CD14-positive monocyte (primary cell): ENCODE data around the gene TOR1AIP2. TPM values are rescaled to one million over a fixed set of nuclear protein-coding genes. Genes with fewer than 3 reads are reported as not detected.

Source experiments
- DNase-seq, 3 donors: peaks; one replicate each; pipeline ENCODE4 v3.0.0-alpha.2; 2011 to 2022
- H2AFZ ChIP-seq: 2 replicates; pipeline ENCODE4 v1.6.0; 2012; ENCODE audit warnings: mild to moderate bottlenecking, low read depth, low read length, inconsistent platforms; ENCODE audit not compliant: insufficient read depth, poor library complexity, severe bottlenecking
- H3K27ac ChIP-seq, 2 donors: 1 replicate in 1 of 2; 2 replicates in 1 of 2; pipeline ENCODE4 v1.5.1; 2012 to 2013; ENCODE audit warnings: low read length in 2 of 2, control low read depth in 1 of 2, inconsistent platforms in 1 of 2, low read depth in 1 of 2, mild to moderate bottlenecking in 1 of 2
- H3K27me3 ChIP-seq, 2 donors: one replicate each; pipeline versions ENCODE4 v1.6.0 to v1.6.1; 2011 to 2013; ENCODE audit warnings: low read length in 2 of 2; ENCODE audit not compliant: control insufficient read depth in 2 of 2, insufficient read depth in 2 of 2
- H3K36me3 ChIP-seq, 2 donors: replicated peaks in 1 of 2; 1 replicate in 1 of 2; 2 replicates in 1 of 2; pipeline versions ENCODE4 v1.5.1 to v1.6.1; 2012 to 2013; ENCODE audit warnings: low read length in 2 of 2, control low read depth in 1 of 2, inconsistent platforms in 1 of 2, mild to moderate bottlenecking in 1 of 2; ENCODE audit not compliant: insufficient read depth in 2 of 2, control insufficient read depth in 1 of 2
- H3K4me1 ChIP-seq, 2 donors: 1 replicate in 1 of 2; 2 replicates in 1 of 2; pipeline versions ENCODE4 v1.5.1 to v1.6.1; 2012 to 2013; ENCODE audit warnings: low read length in 2 of 2, control low read depth in 1 of 2, inconsistent platforms in 1 of 2, mild to moderate bottlenecking in 1 of 2, moderate library complexity in 1 of 2; ENCODE audit not compliant: insufficient read depth in 2 of 2, control insufficient read depth in 1 of 2
- H3K4me2 ChIP-seq: replicated peaks from 2 replicates; pipeline ENCODE3; 2012; ENCODE audit warnings: low read length, moderate library complexity, mild to moderate bottlenecking; ENCODE audit not compliant: poor library complexity, severe bottlenecking; ENCODE audit errors: extremely low read depth
- H3K4me3 ChIP-seq, 3 experiments: fragments of 200-600 bp in 1 of 3; sonication (generic) in 1 of 3; replicated peaks in 1 of 3; 1 replicate in 2 of 3; 2 replicates in 1 of 3; pipeline ENCODE4 v1.5.1; 2011 to 2013; ENCODE audit warnings: low read length in 3 of 3, mild to moderate bottlenecking in 3 of 3, control low read depth in 2 of 3, low read depth in 2 of 3, inconsistent platforms in 1 of 3, moderate library complexity in 1 of 3
- H3K79me2 ChIP-seq: 2 replicates; pipeline ENCODE4 v1.6.0; 2012; ENCODE audit warnings: mild to moderate bottlenecking, control low read depth, inconsistent platforms, low read length, moderate library complexity; ENCODE audit not compliant: insufficient read depth
- H3K9ac ChIP-seq: 2 replicates; pipeline ENCODE4 v1.6.0; 2017; ENCODE audit warnings: low read length, mild to moderate bottlenecking; ENCODE audit not compliant: insufficient read depth, poor library complexity, severe bottlenecking
- H3K9me3 ChIP-seq, 2 donors: replicated peaks in 1 of 2; 1 replicate in 1 of 2; 2 replicates in 1 of 2; pipeline versions ENCODE4 v1.5.1 to v1.6.1; 2012 to 2013; ENCODE audit warnings: low read length in 2 of 2, control low read depth in 1 of 2; ENCODE audit not compliant: control insufficient read depth in 1 of 2, insufficient read depth in 1 of 2
- H4K20me1 ChIP-seq: 2 replicates; pipeline ENCODE4 v1.6.0; 2012; ENCODE audit warnings: mild to moderate bottlenecking, low read length, control low read depth, moderate library complexity; ENCODE audit not compliant: insufficient read depth
- H3K27ac Mint-ChIP-seq, 7 donors: one replicate each; pipeline ENCODE4 v1.8.0; 2020; ENCODE audit warnings: mild to moderate bottlenecking in 7 of 7, mixed read lengths in 7 of 7, moderate library complexity in 6 of 7, inconsistent platforms in 2 of 7
- H3K27me3 Mint-ChIP-seq, 3 donors: one replicate each; pipeline ENCODE4 v1.8.0; 2021 to 2022; ENCODE audit warnings: low read depth in 3 of 3, mild to moderate bottlenecking in 3 of 3, mixed read lengths in 3 of 3, moderate library complexity in 3 of 3, inconsistent platforms in 1 of 3
- H3K36me3 Mint-ChIP-seq, 2 donors: one replicate each; pipeline ENCODE4 v1.8.0; 2020; ENCODE audit warnings: mixed read lengths in 2 of 2, inconsistent platforms in 1 of 2, mild to moderate bottlenecking in 1 of 2
- H3K4me1 Mint-ChIP-seq: one replicate; pipeline ENCODE4 v1.8.0; 2020; ENCODE audit warnings: mild to moderate bottlenecking, mixed read lengths
- H3K4me3 Mint-ChIP-seq, 2 donors: one replicate each; pipeline ENCODE4 v1.8.0; 2020; ENCODE audit warnings: mild to moderate bottlenecking in 2 of 2, mixed read lengths in 2 of 2, moderate library complexity in 1 of 2
- H3K9me3 Mint-ChIP-seq, 7 donors: one replicate each; pipeline ENCODE4 v1.8.0; 2020 to 2022; ENCODE audit warnings: mixed read lengths in 7 of 7, mild to moderate bottlenecking in 6 of 7, moderate library complexity in 6 of 7, inconsistent platforms in 2 of 7
- WGBS: methylation state at CpG from one replicate; pipeline ENCODE4 v1.1.5; 2013; ENCODE audit warnings: missing lambda C conversion rate; ENCODE audit not compliant: insufficient coverage; 5-methylcytosine and 5-hydroxymethylcytosine counted together
- intact Hi-C, 2 donors: fragments of 100-400 bp; cut with micrococcal nuclease; formaldehyde crosslinking; loops; one replicate each; pipeline versions ENCODE4 v1.15.0 to v1.15.1; 2023
- polyA plus RNA-seq, 3 donors: library from polyadenylated mRNA; depleted of rRNA in 1 of 3; unstranded in 2 of 3; stranded (reverse) in 1 of 3; fragments of 300-500 nt in 2 of 3; fragments of >200 nt in 1 of 3; fragmentation: Illumina TruSeq in 2 of 3; gene quantifications; 1 replicate in 2 of 3; 2 replicates in 1 of 3; pipeline ENCODE4 v1.2.3, GENCODE V29; 2012 to 2021
- TF ChIP-seq, protein P1 (sequence below): fragments of 200-600 bp; IDR thresholded peaks from one replicate; pipeline ENCODE4 v1.8.0; 2022; ENCODE audit warnings: antibody characterized with exemption, mild to moderate bottlenecking

TOR1AIP2 gene
- polyA plus RNA-seq, 3 donors = 9.9 to 21.5 (median 20.5) TPM

DNA sequence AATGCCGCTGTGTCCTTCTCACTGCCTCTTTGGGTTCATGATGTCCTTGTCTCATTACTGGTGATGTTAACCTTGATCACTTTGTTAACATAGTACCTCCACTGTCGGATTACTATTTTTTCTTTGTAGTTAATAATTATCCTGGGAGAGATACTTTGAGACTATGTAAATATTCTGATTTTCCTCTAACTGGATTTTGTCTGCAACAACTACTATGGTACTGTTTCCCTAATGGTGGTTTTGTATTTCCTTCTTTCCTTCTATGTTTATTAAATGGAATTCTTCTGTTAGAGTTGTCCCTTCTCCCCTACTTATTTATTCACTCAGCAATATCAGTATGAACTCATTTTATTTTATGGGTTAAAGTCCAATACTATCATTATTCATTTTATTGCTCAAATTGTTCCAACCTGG is 4.2 kb downstream of the TOR1AIP2 start:
- TF ChIP-seq, protein P1, sequence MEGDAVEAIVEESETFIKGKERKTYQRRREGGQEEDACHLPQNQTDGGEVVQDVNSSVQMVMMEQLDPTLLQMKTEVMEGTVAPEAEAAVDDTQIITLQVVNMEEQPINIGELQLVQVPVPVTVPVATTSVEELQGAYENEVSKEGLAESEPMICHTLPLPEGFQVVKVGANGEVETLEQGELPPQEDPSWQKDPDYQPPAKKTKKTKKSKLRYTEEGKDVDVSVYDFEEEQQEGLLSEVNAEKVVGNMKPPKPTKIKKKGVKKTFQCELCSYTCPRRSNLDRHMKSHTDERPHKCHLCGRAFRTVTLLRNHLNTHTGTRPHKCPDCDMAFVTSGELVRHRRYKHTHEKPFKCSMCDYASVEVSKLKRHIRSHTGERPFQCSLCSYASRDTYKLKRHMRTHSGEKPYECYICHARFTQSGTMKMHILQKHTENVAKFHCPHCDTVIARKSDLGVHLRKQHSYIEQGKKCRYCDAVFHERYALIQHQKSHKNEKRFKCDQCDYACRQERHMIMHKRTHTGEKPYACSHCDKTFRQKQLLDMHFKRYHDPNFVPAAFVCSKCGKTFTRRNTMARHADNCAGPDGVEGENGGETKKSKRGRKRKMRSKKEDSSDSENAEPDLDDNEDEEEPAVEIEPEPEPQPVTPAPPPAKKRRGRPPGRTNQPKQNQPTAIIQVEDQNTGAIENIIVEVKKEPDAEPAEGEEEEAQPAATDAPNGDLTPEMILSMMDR = no peak
- Histone ChIP-seq H3K27me3 (no peaks in the 10 kb centered on the region), H4K20me1 (peaks cover 66% of the 10 kb centered on the region), H3K9ac (no peak overlapping the region), H3K27ac (peak overlapping the region in 1 of 2 donors; percentile 46), H2AFZ (no peak overlapping the region), H3K4me3 (no peak overlapping the region), H3K9me3 (no peaks in the 10 kb centered on the region), H3K4me2 (no peak overlapping the region), H3K79me2 (peaks cover 93% of the 10 kb centered on the region), H3K36me3 (peaks cover under 1 to 48% of the 10 kb centered on the region in 2 donors), H3K4me1 (peaks cover 21 to 25% of the 10 kb centered on the region in 2 donors)
- Mint-ChIP-seq H3K4me3 (no peak overlapping the region), H3K27me3 (no peaks in the 10 kb centered on the region), H3K36me3 (peaks cover 31 to 45% of the 10 kb centered on the region in 2 donors), H3K4me1 (peaks cover 30% of the 10 kb centered on the region), H3K27ac (peak overlapping the region in 2 of 7 donors; percentile 31 to 43), H3K9me3 (no peaks in the 10 kb centered on the region)
- no CpG with 5 or more reads among the region's 2 CpGs for WGBS
- intact Hi-C loops = no loop called here
- DNase-seq = no peak

DNA sequence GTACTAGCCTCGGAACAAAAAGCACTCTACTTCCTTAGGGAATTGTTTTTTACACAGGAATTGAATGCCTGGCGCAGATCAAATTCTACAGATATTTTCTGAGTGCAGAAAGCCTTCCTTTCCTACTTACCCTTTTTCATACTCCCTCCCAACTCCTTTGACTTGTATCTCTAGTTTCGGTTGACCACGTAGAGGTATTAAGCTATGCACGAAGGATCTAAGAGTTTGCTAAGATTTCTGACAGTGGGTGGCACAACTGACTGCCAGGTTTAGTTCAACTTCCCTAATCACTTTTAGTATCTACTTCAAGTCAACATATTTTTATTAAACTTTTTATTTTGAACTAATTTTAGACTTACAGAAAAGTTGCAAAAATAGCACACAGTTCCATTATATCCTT is 5.0 kb downstream of the TOR1AIP2 start:
- Histone ChIP-seq H3K36me3 (peaks cover 3 to 56% of the 10 kb centered on the region in 2 donors), H2AFZ (no peak overlapping the region), H3K9ac (no peak overlapping the region), H3K27me3 (no peaks in the 10 kb centered on the region), H3K4me1 (peaks cover 16 to 21% of the 10 kb centered on the region in 2 donors), H3K27ac (no peak overlapping the region), H3K4me3 (no peak overlapping the region), H4K20me1 (peaks cover 74% of the 10 kb centered on the region), H3K9me3 (no peaks in the 10 kb centered on the region), H3K79me2 (peaks cover 97% of the 10 kb centered on the region), H3K4me2 (no peak overlapping the region)
- Mint-ChIP-seq H3K27ac (no peak overlapping the region), H3K9me3 (no peaks in the 10 kb centered on the region), H3K4me3 (no peak overlapping the region), H3K27me3 (peaks cover 0 to 3% (median 0%) of the 10 kb centered on the region in 3 donors), H3K4me1 (peaks cover 29% of the 10 kb centered on the region), H3K36me3 (peaks cover 33 to 54% of the 10 kb centered on the region in 2 donors)
- TF ChIP-seq, protein P1 = no peak
- no peak for DNase-seq
- no CpG with 5 or more reads among the region's 5 CpGs for WGBS
- intact Hi-C loops = no loop called here
